Pancreas (tissue), 10 donors: ENCODE measurements around the gene ZDHHC18. TPM values are rescaled to one million over a fixed set of nuclear protein-coding genes. Genes with fewer than 3 reads are reported as not detected.

Experiments used
- ATAC-seq, 4 donors: fragments of 200-7000 bp; cut with Tn5 transposase; one replicate each; pipeline versions ENCODE4 v1.8.0 to v1.9.1; 2020; ENCODE audit warnings: mild to moderate bottlenecking in 4 of 4, moderate library complexity in 4 of 4
- DNase-seq, 6 donors: peaks; one replicate each; pipeline ENCODE4 v3.0.0-alpha.2; 2020
- FAIRE-seq: peaks from 2 replicates; lab custom pipeline; 2012; peaks lifted over from hg19 to GRCh38; lab: Jason Lieb, UNC
- H3K27ac ChIP-seq, 4 donors: fragments of 200-600 bp; sonication (generic); 1 replicate in 3 of 4; 2 replicates in 1 of 4; pipeline versions ENCODE4 v1.5.0 to v1.8.0; 2020
- H3K27me3 ChIP-seq, 4 donors: fragments of 200-600 bp; one replicate each; pipeline ENCODE4 v1.8.0; 2021
- H3K36me3 ChIP-seq, 3 donors: fragments of 200-600 bp; sonication (generic) in 1 of 3; one replicate each; pipeline versions ENCODE4 v1.5.0 to v1.8.0; 2020 to 2021
- H3K4me1 ChIP-seq, 3 donors: fragments of 200-600 bp; one replicate each; pipeline ENCODE4 v1.8.0; 2021
- H3K4me3 ChIP-seq, 4 donors: fragments of 200-600 bp; sonication (generic) in 2 of 4; one replicate each; pipeline versions ENCODE4 v1.5.0 to v1.8.0; 2020 to 2021
- H3K9me3 ChIP-seq, 4 donors: fragments of 200-600 bp; one replicate each; pipeline ENCODE4 v1.8.0; 2021
- WGBS, 2 donors: extraction: QIAGEN DNeasy Blood & Tissue Kit; methylation state at CpG; one replicate each; pipeline ENCODE4 v1.1.7; 2013; 5-methylcytosine and 5-hydroxymethylcytosine counted together
- intact Hi-C, 3 donors: fragments of 100-400 bp; cut with DNase I; formaldehyde crosslinking; loops; one replicate each; pipeline versions ENCODE4 v1.11.1 to v1.14.2; 2022
- polyA plus RNA-seq, 2 donors: library from polyadenylated mRNA; stranded (reverse); fragments of 200-250 nt; gene quantifications; one replicate each; pipeline ENCODE4 v1.2.3, GENCODE V29; 2013
- total RNA-seq, 6 donors: library from RNA; stranded (reverse); fragmentation: NEBNext Ultra II Directional in 4 of 6; extraction: Animal tissue kit (Norgen Biotek cat#: 25700) in 4 of 6; gene quantifications; one replicate each; pipeline versions ENCODE4 v1.2.1 to v1.2.4, GENCODE V29; 2021 to 2023
- TF ChIP-seq, protein P1 (sequence below), 4 donors: fragments of 200-600 bp; sonication (generic) in 3 of 4; IDR thresholded peaks; one replicate each; pipeline versions ENCODE4 v1.5.0 to v1.8.0; 2021; ENCODE audit warnings: antibody characterized with exemption in 4 of 4
- donor health status: healthy with polysubstance abuse.
- donor health status: DM: no; HTN: no; CAD: no; lungs with moderate emphysema.
- donor health status: DM: no; HTN: no; CAD: no.
- donor health status: control.
- donor health status: control.
- donor health status: Bipolar disorder and iron deficiency.
- donor health status: DM: yes; HTN: yes; CAD: no.
- donor health status: DM: no; HTN: no; CAD: no.
- donor health status: DM: no; HTN: no; CAD: no.
- donor health status: DM: yes; HTN: yes; CAD: no.

ZDHHC18 gene
- total and polyA plus RNA-seq, 8 donors = 3.4 to 9.9 (median 6.0) TPM

DNA sequence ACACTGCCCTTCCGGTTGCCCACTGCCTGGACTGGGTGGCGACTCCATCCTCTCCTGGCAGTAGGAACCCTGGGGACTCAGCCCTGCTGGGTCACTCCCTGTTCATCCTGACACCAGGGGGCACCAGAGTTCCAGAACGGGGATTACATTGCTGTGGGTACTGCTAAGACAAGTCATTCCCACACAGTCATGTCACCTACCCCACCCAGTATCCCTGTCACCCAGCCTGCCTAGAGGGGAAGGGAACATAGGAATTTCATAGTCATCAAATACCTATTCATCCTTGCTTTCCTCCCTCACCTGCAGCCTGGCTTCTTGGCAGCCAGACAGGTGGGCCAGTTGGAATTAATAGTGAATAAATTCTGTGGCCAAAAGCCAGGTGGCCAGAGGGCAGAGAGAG is 26.7 kb downstream of the ZDHHC18 start:
- H3K27ac ChIP-seq = no peak overlapping the region
- DNase-seq (peak; percentile 73 to 93 (median 88)), FAIRE-seq (no peak), ATAC-seq (peak; percentile 81 to 91 (median 88))
- TF ChIP-seq, protein P1, sequence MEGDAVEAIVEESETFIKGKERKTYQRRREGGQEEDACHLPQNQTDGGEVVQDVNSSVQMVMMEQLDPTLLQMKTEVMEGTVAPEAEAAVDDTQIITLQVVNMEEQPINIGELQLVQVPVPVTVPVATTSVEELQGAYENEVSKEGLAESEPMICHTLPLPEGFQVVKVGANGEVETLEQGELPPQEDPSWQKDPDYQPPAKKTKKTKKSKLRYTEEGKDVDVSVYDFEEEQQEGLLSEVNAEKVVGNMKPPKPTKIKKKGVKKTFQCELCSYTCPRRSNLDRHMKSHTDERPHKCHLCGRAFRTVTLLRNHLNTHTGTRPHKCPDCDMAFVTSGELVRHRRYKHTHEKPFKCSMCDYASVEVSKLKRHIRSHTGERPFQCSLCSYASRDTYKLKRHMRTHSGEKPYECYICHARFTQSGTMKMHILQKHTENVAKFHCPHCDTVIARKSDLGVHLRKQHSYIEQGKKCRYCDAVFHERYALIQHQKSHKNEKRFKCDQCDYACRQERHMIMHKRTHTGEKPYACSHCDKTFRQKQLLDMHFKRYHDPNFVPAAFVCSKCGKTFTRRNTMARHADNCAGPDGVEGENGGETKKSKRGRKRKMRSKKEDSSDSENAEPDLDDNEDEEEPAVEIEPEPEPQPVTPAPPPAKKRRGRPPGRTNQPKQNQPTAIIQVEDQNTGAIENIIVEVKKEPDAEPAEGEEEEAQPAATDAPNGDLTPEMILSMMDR (IDR thresholded peaks at IDR 0.05) = peak; percentile 47 to 75 (median 68)
- H3K4me1 ChIP-seq = no peaks in the 10 kb centered on the region
- 13 to 21% methylated on average over 3 of the region's 3 CpGs for WGBS, 2 donors
- H3K9me3 ChIP-seq = no peaks in the 10 kb centered on the region
- peaks cover 5 to 16% (median 12%) of the 10 kb centered on the region in 3 donors for H3K36me3 ChIP-seq
- intact Hi-C loops = no loop called here
- no peak overlapping the region for H3K4me3 ChIP-seq
- no peaks in the 10 kb centered on the region for H3K27me3 ChIP-seq

DNA sequence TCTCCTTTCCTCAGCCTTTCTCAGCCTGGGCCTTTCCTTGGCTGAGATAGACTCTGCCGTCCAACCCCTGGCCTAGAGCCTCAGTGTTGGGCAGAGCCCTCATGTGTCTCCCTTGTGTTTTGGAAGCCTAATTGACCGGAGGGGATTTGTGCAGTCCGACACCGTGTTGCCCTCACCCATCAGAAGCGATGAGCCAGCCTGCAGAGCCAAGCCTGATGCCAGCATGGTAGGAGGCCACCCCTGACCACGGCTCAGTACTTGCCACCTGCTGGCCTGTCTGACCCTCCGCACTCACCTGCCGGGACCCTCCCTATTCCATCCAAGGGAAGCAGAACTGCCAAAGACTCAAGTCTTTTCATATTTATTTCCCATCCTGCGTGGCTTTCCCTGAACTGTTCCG is 27.1 kb downstream of the ZDHHC18 start:
- no peak for ATAC-seq
- no peaks in the 10 kb centered on the region for H3K4me1 ChIP-seq
- TF ChIP-seq, protein P1 (IDR thresholded peaks at IDR 0.05) = no peak
- H3K36me3 ChIP-seq = peaks cover 5 to 16% (median 12%) of the 10 kb centered on the region in 3 donors
- intact Hi-C loops = no loop called here
- WGBS, 2 donors = 95% methylated on average over 10 of the region's 10 CpGs
- no peaks in the 10 kb centered on the region for H3K27me3 ChIP-seq
- FAIRE-seq = no peak
- DNase-seq = no peak
- no peak overlapping the region for H3K27ac ChIP-seq
- H3K9me3 ChIP-seq = no peaks in the 10 kb centered on the region
- no peak overlapping the region for H3K4me3 ChIP-seq

DNA sequence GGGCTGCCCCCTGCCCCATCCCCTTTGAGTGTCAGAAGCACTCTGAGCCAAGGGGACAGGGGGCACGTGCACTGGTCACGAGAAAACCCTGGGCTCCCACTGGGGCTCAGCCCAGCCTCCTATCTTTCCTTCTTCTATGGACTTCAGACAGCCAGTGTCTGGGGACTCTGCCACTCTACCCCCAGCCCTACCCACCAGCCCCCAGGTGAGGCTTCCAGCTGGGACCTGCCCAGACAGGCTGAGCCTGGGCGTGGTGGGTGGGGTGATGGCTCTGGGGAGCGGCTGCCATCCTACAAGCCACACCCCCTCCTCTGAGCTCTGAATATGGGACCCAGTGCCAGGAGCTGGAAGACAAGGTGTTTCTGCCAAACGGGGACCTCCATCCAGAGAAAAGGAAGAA is 28.4 kb downstream of the ZDHHC18 start:
- no peaks in the 10 kb centered on the region for H3K27me3 ChIP-seq
- ATAC-seq = no peak
- H3K27ac ChIP-seq = no peak overlapping the region
- intact Hi-C loops = no loop called here
- TF ChIP-seq, protein P1 (IDR thresholded peaks at IDR 0.05) = no peak
- H3K4me3 ChIP-seq = no peak overlapping the region
- H3K9me3 ChIP-seq = no peaks in the 10 kb centered on the region
- H3K4me1 ChIP-seq = no peaks in the 10 kb centered on the region
- WGBS, 2 donors = 95 to 97% methylated on average over 5 of the region's 5 CpGs
- no peak for FAIRE-seq
- H3K36me3 ChIP-seq = peaks cover 5 to 16% (median 7%) of the 10 kb centered on the region in 3 donors
- DNase-seq = no peak

DNA sequence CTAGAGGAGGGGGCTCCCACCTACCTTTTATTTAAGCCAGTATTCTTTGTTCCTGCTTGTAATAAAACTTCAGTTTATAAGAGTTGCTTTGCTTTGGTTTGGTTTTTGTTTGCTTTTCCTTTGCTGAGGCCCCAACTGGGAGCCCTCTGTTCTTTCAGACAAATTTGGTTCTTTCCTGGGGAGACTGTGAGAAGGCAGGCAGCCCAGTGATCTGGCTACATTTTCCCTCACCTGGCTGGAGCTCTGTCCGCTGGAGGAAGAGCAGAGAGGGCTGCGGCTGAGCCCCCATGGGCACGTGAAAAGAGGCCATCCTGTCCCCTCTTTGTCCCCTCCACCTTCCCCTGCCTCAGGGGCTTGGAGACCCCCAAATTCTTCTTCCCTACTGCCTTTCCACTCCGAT is 29.1 kb downstream of the ZDHHC18 start:
- H3K27me3 ChIP-seq = no peaks in the 10 kb centered on the region
- H3K4me3 ChIP-seq = no peak overlapping the region
- ATAC-seq (no peak), DNase-seq (no peak), FAIRE-seq (no peak)
- H3K4me1 ChIP-seq = no peaks in the 10 kb centered on the region
- intact Hi-C loops = no loop called here
- TF ChIP-seq, protein P1 (IDR thresholded peaks at IDR 0.05) = no peak
- H3K9me3 ChIP-seq = no peaks in the 10 kb centered on the region
- H3K27ac ChIP-seq = no peak overlapping the region
- WGBS, 2 donors = 93 to 97% methylated on average over 4 of the region's 4 CpGs
- peaks cover 5 to 10% (median 7%) of the 10 kb centered on the region in 3 donors for H3K36me3 ChIP-seq

DNA sequence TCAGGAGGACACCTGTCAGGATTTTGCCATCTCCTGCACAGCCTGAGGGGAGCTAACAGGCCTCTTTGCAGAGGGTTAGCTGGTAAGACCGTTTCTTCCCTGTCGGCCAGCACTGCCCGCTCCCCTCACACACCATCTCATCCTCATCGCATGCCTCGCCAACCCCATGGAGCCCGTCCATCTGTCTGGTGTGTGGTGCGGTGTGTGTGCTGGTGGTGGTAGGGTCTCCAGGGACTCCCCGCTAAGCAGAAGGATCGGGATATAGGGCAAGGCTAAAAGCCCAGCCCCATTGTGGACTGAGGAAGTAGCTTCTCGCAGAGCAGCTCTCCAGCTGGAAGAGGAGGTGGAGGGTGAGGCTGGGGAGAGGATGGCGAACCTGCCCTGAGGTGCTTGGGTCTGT is 29.7 kb downstream of the ZDHHC18 start:
- TF ChIP-seq, protein P1 (IDR thresholded peaks at IDR 0.05) = no peak
- no peaks in the 10 kb centered on the region for H3K4me1 ChIP-seq
- 94 to 96% methylated on average over 11 of the region's 11 CpGs for WGBS, 2 donors
- FAIRE-seq (no peak), DNase-seq (no peak), ATAC-seq (no peak)
- intact Hi-C loops = no loop called here
- peaks cover 5 to 6% (median 5%) of the 10 kb centered on the region in 3 donors for H3K36me3 ChIP-seq
- no peaks in the 10 kb centered on the region for H3K9me3 ChIP-seq
- no peak overlapping the region for H3K4me3 ChIP-seq
- H3K27me3 ChIP-seq = no peaks in the 10 kb centered on the region
- H3K27ac ChIP-seq = no peak overlapping the region
